Stimulated activated CD8-positive, alpha-beta memory T cell treated with anti-CD3 and anti-CD28 coated beads, Interleukin-12 subunit alpha, Interleukin-12 subunit beta, amount 100 ng/mL, for 4 hours (primary cell): ENCODE data around the gene MMAB.

Experiments used
- DNase-seq: peaks from one replicate; pipeline ENCODE4 v3.0.0-alpha.2; 2020; ENCODE audit warnings: low read depth

Gene MMAB

DNA sequence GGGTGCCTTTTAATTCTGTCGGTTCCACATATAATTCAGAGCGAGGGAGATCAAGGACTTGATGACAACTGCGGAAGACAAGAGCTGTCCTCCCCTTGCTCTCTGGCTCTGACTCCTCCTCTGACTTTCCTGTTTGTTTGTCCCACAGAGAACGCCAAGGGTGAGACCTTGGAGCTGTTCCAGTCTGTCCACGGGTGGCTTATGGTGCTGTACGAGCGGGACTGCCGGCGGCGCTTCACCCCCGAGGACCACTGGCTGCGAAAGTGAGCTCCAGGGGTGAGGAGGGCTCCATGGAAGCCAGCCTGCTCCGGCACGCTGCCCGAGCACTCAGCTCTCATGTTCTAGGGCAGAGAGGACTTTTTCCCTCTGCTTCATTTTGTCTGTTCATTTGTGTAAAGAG is 63.1 kb downstream of the MMAB start:
- DNase-seq = no peak

DNA sequence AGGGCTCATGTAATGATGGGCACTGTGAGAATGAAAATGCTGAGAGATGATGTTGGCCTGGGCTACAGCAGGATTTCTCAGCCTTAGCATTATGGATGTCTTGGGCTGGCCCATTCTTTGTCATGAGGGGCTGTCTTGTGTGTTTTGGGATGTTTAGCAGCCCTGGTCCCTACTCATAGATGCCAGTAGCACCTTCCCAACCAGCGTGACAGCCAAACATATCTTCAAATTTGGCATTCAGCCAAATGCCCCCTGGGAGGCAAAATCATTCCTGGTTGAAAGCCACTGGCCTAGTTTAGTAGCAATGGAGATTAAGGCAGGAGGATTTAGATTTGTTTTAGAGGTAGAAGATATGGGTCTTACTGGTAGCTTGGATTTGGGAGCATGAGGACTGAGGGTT is 69.2 kb downstream of the MMAB start:
- no peak for DNase-seq
